Stimulated activated CD4-positive, alpha-beta T cell treated with anti-CD3 and anti-CD28 coated beads, Interleukin-15, amount 100 ng/mL, for 1 hour (primary cell): Measurements from ENCODE around the gene THOP1.

Source experiments
- DNase-seq, 2 donors: peaks; one replicate each; pipeline ENCODE4 v3.0.0-alpha.2; 2020; ENCODE audit warnings: low read depth in 1 of 2, low spot score in 1 of 2

THOP1 gene

DNA sequence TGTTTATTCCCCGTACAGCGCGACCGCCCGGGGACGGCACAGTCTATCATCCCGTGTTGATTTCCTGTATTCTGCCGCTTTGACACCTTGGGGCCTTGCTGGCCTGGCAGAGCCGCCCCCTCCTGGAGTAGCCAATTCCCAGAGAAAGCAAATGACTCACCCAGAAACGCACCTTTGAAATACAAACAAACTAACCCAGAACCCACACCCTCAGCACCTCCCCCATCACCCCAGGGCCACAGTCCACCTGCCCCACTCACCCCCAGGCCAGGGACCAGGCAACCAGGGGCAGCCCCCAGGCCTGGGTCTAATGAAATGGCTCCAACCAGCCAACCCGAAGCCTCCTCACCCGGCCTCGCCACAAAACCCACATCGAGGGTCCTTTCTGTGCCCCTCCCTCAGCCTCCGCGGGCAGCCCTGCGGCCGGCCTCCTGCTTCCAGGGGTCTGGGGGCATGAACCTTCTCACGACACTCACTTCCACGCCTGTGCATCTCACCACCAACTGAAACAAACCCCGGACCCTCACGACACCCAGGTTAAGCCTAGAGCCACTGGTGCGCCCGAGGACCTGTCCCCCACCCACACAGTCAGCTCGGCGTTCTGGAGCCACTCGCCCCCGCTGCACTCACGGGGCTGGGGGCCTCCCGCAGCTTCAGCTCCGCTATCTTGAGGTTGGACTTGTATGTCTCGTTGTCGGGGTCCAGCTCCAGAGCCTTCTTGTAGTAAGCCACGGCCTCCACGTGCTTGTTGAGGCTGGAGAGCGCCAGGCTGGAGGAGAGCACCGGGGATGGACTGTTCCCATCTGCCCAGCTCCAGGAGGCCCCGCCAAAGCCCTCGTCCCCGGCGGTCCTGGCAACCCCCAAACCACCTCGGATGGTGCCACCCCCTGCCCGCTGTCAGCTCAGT, 23.2 kb upstream of the THOP1 start:
- DNase-seq = no peak

DNA sequence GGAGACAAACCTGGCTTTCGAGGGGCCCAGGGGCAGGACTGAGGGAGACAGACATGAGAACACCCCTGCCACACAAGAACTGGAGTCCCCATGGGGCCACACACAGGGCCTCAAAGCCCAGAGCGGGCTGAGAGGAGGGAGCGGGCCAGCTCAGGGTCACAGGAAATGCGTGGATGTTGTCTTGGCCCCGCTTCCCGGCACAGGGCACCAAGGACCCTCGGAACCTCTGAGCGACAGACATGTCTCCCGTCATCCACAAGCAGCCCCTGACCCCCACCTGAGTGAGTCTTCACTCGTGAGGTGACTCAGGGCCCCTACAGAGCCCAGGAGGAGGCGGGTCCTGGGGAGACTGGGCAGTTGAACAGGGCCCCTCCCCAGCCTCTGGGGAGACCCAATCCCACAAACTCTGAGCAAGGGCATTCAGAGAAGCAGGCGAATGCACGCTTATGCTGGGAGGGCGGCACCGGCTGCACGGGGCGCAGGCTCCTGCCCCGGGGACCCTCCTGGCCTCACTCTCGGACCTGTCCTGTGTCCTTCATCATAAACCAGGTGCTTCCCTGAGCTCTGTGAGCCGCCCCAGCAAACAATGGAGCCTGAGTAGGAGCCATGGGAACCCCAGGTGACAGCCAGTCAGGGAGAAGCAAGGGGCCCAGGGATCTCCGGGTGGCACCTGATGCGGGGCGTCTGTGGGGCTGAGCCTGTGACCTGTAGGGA, 22.4 kb upstream of the THOP1 start:
- no peak for DNase-seq

DNA sequence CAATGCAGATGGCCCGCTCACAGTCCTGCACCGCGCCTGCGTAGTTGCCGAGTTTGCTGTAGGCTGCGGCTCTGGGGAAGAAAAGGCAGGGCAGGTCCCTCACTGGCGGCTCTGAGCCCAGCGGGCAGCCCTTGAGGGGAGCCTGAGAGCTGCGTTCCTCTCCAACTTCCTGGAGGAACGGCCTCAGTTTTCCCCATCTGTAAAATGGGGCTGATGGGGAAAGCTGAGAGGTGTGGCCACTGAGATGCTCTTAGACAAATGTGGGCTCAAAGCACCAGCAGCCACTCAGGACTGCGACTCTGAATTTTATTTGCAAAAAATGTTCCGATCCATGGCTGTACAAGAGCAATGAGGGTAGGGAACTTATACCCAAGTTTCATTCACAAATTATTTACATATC, 21.6 kb upstream of the THOP1 start:
- DNase-seq = no peak

DNA sequence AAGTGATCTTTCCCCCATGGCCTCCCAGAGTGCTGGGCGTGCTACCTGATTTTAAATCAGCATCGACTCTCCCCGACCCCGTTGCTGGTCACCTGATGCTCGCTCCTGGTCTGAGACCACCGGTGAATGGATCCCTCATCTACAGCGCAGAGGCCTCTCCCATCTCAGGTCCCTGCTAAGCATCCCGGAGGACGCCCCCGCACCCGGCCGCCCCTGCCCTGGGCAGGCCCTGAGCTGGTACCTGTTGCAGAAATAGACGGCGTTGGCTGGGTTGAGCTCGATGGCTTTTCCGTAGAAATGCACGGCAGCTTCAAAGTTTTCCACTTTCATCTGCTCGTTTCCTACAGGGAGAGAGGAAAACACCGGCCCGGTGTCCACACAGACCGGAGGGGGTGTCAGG, 20.4 kb upstream of the THOP1 start:
- no peak for DNase-seq

DNA sequence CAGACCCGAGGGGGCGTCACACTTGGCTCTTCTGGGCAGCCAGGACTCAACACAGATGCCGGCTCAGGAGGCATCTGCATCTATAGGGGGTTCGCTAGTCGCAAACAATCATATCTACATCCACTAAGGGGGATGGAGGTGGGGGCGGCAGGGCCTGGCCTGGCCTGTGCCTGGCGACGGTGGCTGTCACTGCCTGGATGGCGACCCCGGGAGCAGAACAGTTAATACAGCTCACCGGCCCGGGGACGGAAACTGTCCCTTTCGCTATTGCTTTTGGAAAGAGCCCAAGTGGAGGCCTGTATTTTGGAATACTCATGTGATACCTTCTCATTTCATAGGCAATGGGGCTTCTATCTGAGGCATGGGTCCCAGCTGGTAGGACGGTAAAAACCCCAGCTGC, 19.9 kb upstream of the THOP1 start:
- no peak for DNase-seq

DNA sequence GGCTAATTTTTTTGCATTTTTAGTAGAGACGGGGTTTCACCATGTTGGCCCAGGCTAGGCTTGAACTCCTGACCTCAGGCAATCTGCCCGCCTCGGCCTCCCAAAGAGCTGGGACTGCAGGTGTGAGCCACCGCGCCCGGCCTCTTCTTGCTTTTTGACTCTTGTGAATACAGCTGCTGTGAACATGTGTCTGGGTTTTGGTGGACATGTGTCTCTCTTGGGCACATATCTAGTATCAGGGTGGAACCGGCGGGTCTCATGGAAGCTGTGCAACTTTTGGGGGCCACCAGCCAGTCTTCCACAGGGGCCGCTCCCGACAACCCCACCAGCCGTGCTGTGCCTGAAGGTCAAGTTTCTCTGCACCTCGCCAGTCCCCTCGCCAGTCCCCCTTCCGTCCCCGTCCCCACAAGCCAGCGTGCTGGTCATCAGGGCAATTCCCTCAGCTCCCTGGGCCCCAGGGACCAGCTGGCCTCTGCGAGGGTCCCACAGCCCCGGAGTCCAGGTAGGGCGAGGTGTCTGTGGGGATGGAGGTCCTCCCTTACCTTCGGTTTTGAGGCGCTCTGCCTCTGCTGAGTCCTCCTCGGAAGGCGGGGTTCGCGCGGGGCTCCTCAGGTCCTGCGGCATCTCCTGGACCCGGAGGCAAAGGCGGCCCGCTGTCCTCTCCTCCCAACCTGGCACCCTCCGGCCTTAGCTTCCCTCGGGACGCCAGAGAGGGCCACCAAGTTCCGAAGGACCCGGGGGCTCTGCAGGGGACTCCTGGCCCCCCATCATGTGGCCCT, 18.5 kb upstream of the THOP1 start:
- DNase-seq = no peak

DNA sequence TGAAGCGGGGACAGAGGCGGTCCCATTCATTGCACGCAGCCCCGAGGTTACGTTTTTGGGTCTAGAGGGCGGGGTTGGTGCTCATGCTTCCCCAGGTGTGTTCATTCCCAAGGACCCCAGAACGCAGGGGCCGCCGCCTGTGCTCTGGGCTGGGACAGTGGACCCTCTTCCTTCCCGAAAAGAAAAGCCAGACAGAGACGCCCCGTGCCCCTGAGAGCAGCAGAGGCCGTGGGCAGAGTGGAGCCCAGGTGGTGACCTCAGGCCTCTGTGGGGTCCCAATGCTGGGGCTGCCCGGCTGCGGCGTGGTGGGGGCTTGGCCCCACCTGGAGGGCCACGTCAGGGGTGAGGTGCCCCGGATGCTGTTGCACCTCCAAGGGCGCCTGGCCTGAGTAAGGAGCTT, 17.6 kb upstream of the THOP1 start:
- DNase-seq = no peak

DNA sequence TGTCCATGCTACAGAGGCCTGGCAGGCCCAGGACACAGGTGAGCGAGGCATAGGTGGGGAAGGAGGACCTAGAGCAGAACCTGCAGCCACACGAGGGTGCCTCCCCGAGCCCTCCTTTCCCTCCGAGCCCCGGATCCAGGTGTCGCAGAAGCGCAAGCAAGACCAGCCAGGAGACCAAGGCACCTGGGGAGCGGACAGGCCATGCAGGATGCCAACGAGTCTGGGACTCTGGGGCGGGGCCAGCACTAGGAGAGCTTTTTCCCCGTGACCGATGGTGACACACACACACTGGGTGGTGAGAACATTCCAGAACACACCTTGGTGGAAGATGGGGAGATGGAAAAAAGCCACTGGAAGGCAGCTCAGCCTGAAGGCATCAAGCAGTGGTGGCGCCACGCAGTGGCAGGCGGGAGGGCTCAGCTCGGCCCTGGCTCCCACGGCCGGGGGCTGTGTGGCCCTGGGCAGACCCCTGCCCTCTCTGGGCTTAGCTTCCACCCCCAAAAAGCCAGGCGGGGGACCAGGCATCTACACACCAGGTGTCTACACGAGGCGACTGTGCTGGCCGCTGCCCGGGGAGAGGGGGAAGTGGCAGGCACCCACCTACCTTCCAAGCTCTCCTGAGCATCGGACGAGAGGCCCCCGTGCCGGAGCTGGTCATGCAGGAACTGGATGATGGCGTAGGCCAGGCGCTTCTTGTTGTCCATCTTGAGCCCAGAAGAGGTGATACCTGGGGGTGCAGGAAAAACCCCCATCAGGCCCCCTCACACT, 16.8 kb upstream of the THOP1 start:
- DNase-seq = no peak

DNA sequence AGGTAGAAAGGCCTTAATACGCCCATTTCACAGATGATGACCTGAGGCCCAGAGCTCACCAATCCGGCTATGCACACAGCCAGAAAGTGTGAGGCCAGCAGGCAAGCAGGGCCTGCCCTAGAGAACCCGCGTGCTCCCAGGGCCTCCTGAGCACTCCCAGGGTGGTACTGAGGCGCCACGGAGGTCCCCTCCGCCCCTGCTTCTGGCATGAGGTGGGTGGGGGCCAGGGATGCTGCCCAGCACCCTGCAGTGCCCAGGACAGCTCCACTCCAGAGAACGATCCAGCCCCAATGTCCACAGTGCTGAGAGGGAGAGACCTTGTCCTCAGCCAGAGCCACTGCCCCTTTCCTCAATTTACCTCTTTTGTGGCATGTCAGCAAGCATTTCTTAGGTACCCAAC, 16.1 kb upstream of the THOP1 start:
- no peak for DNase-seq

DNA sequence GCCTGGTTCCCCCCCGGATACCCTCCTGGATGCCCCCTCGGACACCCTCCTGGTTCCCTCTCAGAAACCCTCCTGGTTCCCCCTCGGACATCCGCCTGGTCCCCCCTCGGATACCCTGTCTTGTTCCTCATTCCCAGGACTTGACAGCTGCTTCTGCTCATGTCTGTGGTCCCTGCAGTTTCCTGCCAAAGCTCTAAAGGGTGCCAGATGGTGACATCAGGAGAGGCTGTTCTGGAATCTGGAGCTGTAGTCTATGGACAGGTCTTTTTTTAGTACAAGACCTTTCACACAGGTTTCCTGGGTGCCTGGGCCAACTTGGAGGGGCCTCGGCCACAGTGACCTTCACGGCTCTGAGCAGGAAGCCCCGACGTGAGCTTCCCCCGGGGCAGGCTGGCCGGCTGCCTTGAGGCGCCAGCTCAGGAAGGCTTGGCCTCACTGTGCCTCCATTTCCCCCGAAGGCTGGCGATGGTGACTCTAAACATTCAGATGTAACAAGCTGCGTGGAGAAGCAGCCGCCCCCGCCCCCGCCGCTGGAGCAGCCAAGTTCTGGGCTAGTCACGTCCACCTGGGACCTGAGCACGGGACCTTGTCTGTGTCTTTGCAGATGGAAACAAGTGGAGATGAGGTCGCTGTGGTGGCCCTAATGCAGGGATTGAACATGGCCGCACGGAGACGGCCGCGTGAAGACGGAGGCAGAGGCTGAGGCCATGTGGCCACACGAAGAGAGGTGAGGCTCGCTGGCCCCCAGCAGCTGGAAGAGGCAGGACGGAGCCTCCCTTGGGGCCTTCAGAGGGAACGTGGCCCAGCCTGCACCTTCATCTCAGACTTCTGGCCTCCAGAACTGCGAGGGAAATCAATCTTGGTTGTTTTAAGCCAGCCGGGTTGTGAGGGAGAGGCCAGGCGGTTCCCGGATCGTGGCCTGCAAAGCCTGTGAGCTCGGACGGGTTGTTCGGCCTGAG, 15.0 kb upstream of the THOP1 start:
- no peak for DNase-seq

DNA sequence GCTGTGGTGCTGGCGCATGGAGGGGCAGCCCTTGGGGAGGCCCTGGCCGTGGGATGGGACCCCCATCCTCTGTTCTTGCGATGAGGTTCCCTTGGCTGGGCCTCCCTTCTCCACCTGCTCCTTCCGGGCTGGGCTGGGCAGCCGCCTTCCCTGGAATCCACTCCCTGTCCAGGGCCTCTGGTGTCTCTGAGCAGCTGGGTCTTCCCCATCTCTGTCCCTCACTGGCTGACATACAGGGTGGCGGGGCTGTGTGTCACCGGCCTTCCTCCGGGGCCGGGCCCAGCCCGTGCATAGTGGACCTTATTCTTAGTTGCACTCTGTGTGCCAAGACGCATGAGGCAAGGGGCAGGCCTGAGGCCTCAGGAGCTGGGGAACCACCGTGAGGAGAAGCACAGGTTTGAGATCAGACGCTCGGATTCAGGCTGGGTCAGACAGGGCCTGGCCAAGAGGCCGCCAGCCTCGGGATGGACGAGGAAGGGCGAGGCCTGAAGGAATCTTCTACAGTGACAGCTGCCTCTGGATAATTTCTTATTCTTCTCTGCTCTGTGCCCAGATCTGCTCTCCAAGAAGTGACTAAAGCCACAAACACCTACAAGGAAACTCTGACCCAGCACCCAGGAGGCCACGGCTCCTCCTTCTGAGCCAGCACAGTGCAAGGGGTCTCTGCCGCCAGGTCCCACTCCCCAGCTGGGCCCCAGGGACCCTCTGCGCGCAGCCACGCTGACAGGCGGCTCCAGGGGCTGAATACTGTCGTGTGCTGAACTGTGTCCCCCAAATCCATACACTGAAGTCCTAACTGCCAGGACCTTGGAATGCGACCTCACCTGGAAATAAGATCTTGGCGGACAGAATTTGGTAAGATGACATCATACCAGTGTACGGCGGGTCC, 13.3 kb upstream of the THOP1 start:
- DNase-seq = no peak

DNA sequence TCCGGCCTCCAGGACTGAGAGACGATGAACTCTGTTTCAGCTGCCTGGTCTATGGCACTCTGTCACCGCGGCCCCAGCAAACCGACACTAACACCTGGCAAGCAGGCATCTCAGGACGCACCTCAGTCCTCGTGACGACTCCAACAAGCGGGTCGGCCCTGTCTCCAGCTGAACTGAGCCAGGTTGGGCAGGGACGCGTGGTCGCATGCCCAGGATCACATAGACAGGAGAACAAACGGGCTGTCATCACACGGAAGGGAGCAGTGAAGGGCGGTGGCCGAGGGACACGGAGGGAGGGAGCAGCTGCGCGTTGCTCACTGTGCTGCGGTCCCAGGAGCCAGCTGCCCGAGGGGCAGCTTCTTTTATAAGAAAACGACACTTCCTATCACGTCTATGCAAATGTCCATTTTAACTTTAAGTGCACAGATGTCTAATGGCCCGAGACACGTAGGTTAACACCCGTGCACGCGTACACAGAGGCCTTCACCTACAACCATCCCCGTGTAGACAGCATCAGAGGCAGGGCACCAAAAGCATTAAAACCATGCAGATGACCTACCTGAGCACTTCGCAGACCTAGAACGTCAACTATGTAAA, 11.1 kb upstream of the THOP1 start:
- DNase-seq = no peak

DNA sequence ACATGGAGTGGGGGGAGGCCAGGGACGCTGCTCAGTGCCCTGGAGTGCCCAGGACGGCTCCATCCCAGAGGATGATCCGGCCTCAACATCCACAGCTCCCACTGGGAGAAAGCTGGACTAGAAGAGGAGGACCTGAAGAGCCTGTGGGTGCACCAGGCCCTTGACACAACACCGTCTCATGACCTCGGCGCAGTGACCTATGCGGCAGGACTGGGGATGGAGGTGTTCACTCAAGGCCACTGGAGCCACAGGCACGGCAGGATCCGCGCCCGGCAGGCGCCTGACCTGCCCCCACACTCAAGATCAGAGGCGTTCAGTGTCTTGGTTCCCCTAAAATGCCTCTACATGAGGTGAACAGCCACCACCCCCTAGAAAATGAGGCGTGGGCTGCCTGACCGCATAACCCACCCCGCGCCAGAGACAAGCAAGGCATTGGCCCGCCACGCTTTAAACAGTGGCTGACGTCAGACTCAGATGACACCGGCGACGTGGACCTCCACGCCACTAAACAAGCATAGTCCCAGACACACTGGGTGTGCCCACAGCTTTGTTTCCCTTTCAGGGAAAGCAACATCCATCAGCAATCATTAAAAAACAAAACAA, 10.2 kb upstream of the THOP1 start:
- DNase-seq = no peak

DNA sequence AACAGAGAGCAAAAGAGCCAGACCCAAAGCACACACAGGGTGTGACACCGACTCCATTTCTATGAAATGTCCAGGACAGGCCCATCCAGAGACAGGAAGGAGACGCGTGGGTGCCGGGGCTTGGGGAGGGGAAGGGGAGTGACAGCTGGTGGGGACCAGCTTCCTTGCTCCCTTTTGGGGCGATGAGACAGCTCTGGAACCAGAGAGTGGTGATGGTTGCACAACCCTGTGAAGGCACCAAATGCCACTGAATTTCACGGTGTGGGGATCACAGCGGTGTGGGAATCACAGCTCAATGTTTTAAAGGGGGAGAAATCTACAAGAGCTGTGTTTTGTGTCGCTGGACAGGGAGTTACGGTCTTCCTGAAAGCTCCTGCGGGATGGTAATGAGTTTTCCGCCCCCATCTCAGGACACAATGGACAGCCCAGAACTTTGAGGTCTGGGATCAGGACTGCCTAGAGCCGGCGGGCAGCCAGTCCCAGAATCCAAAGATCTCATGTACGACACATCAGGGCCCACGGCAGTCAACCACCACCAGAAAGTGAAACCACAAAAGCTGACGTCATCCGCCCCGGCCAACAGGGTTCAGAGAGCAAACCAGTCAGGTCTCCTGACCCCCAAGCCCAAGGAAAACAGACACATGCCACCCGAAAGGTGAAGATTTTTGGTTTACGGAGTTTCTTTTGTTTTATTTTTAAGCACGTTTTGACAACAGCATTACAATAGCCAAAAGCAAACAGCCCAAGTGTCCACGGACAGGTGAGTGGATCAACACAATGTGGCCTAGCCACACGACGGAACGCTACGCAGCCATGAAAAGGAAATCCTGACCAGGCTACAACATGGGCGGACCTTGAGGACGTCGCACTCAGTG, 9.5 kb upstream of the THOP1 start:
- peak; percentile 16 to 47 for DNase-seq

DNA sequence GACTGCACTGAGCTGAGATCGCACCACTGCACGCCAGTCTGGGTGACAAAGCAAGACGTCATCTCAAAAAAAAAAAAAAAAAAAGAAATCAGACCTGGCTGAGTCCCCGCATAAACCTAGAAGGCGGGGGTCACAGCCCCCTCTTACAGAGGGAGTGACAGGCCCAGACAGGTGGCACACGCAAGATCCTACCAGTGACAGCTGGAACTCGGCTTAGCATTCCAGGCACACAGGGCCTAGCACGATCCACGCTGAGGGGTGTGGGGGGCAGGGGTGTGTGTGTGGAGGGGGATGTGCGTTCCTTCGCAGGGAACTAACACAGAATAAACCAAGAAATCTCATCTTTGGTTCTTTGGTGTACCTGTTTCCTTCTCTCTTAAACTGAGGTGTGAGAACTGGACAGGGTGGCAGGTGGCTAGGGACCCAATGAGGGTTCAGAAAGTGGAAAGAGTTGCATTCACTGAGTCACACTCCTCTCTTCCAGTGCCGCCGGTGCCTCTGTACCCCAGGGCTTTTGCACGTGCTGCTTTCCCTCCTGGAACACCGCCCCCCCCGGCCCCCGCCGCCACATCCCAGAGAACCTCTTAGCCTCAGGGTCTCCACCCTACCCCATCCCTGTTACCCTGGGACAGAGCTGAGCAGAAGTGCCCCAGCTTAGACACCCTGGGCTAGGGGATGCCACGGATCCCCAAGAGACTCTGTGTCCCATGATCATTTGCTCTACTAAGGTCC, 7.2 kb upstream of the THOP1 start:
- DNase-seq = no peak

DNA sequence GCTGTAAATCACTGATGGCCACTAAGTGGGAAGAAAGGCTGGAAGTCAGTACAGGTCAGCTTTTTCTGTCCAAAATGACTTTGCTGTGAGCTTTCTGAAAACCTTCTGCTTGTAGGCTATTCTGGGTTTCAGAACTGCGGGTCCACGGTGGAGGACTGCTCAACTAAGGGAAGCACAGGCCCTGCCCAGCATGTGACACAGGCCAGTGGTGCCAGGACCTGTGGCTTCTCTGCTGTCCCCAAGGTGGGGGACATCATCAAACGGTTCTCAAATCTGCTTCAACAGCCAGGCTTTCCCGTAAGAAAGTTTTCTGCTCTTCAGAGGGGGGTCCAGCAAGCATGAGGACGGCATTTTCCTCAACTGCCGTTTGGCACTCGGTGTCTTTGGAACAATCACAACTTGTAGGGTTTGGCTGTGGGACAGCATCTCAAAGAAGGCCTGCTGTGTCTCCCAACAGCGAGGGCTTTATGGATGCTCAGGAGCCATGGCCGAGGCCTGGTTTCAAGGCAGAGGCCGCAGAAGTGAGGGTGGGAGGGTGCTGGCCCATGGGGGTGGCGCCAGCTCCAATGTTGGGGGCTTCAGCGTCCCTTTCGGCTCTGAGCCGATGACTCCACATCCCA, 6.1 kb upstream of the THOP1 start:
- no peak for DNase-seq
